H9 (cell line): ENCODE data around the gene CRAT. TPM values are rescaled to one million over a fixed set of nuclear protein-coding genes. Genes with fewer than 3 reads are reported as not detected.

Experiments used
- DNase-seq: peaks from one replicate; pipeline ENCODE4 v3.0.0-alpha.2; 2017
- H2AFZ ChIP-seq: one replicate; pipeline ENCODE4 v1.6.1; 2013; ENCODE audit warnings: mild to moderate bottlenecking, low read length, control low read depth, moderate library complexity
- H2AK5ac ChIP-seq: 2 replicates; pipeline ENCODE4 v1.6.1; 2013; ENCODE audit warnings: low read length, control low read depth, mixed read lengths; ENCODE audit not compliant: insufficient read length
- H2BK120ac ChIP-seq: one replicate; pipeline ENCODE4 v1.6.1; 2013; ENCODE audit warnings: low read depth, mild to moderate bottlenecking, low read length, control low read depth, inconsistent platforms; ENCODE audit not compliant: poor library complexity, severe bottlenecking
- H2BK12ac ChIP-seq: 2 replicates; pipeline ENCODE4 v1.6.1; 2013; ENCODE audit warnings: low read length, control low read depth, mixed read lengths, low read depth; ENCODE audit not compliant: insufficient read length
- H2BK15ac ChIP-seq: 2 replicates; pipeline ENCODE4 v1.6.1; 2013; ENCODE audit warnings: low read depth, low read length, control low read depth
- H2BK20ac ChIP-seq: one replicate; pipeline ENCODE4 v1.6.1; 2013; ENCODE audit warnings: low read depth, mild to moderate bottlenecking, low read length, control low read depth, inconsistent platforms; ENCODE audit not compliant: poor library complexity, severe bottlenecking
- H2BK5ac ChIP-seq: 2 replicates; pipeline ENCODE4 v1.6.1; 2013; ENCODE audit warnings: low read length, control low read depth, mixed read lengths; ENCODE audit not compliant: insufficient read length
- H3K14ac ChIP-seq: 2 replicates; pipeline ENCODE4 v1.6.1; 2013; ENCODE audit warnings: low read length, control low read depth; ENCODE audit not compliant: insufficient read depth
- H3K18ac ChIP-seq: 2 replicates; pipeline ENCODE4 v1.6.1; 2013; ENCODE audit warnings: low read depth, mild to moderate bottlenecking, mixed read lengths, low read length, control low read depth; ENCODE audit not compliant: insufficient read length
- H3K23ac ChIP-seq: 2 replicates; pipeline ENCODE4 v1.6.1; 2013; ENCODE audit warnings: low read length, control low read depth, mixed read lengths, low read depth; ENCODE audit not compliant: insufficient read length
- H3K23me2 ChIP-seq: 2 replicates; pipeline ENCODE4 v1.6.1; 2013; ENCODE audit warnings: low read depth, mild to moderate bottlenecking, mixed read lengths, low read length, control low read depth; ENCODE audit not compliant: insufficient read length, poor library complexity, severe bottlenecking
- H3K27ac ChIP-seq: 2 replicates; pipeline ENCODE4 v1.5.1; 2013; ENCODE audit warnings: low read length, control low read depth, mixed read lengths, low read depth; ENCODE audit not compliant: insufficient read length
- H3K27me3 ChIP-seq: 2 replicates; pipeline ENCODE4 v1.6.1; 2013; ENCODE audit warnings: low read length, control low read depth, inconsistent platforms; ENCODE audit not compliant: insufficient read depth
- H3K4ac ChIP-seq: 2 replicates; pipeline ENCODE4 v1.6.1; 2013; ENCODE audit warnings: low read depth, mild to moderate bottlenecking, control low read depth, inconsistent platforms, low read length, moderate library complexity
- H3K4me1 ChIP-seq: 2 replicates; pipeline ENCODE4 v1.6.1; 2013; ENCODE audit warnings: low read length, control low read depth, inconsistent platforms; ENCODE audit not compliant: insufficient read depth
- H3K4me2 ChIP-seq: 2 replicates; pipeline ENCODE4 v1.6.1; 2013; ENCODE audit warnings: low read length, control low read depth, mixed read lengths; ENCODE audit not compliant: insufficient read length, insufficient read depth
- H3K56ac ChIP-seq: 2 replicates; pipeline ENCODE4 v1.6.1; 2013; ENCODE audit warnings: low read depth, mild to moderate bottlenecking, mixed read lengths, low read length, control low read depth; ENCODE audit not compliant: insufficient read length
- H3K79me1 ChIP-seq: 2 replicates; pipeline ENCODE4 v1.6.1; 2013; ENCODE audit warnings: low read depth, mild to moderate bottlenecking, moderate library complexity, low read length, control low read depth, inconsistent platforms; ENCODE audit not compliant: insufficient read depth, poor library complexity, severe bottlenecking
- H3K79me2 ChIP-seq: 2 replicates; pipeline ENCODE4 v1.6.1; 2013; ENCODE audit warnings: low read length, control low read depth, inconsistent platforms; ENCODE audit not compliant: insufficient read depth
- H3K9ac ChIP-seq: 2 replicates; pipeline ENCODE4 v1.6.1; 2013; ENCODE audit warnings: low read length, control low read depth, mixed read lengths; ENCODE audit not compliant: insufficient read length; ENCODE audit errors: extremely low read depth
- H3K9me3 ChIP-seq: one replicate; pipeline ENCODE4 v1.6.1; 2013; ENCODE audit warnings: low read depth, low read length, inconsistent platforms; ENCODE audit not compliant: control insufficient read depth
- H3T11ph ChIP-seq: one replicate; pipeline ENCODE4 v1.6.1; 2013; ENCODE audit warnings: mild to moderate bottlenecking, low read length, control low read depth, inconsistent platforms
- H4K20me1 ChIP-seq: one replicate; pipeline ENCODE4 v1.6.1; 2013; ENCODE audit not compliant: control insufficient read depth, insufficient read length, insufficient read depth
- H4K5ac ChIP-seq: 2 replicates; pipeline ENCODE4 v1.6.1; 2013; ENCODE audit warnings: low read depth, mild to moderate bottlenecking, mixed read lengths, low read length, control low read depth; ENCODE audit not compliant: insufficient read length
- H4K8ac ChIP-seq: replicated peaks from 2 replicates; pipeline ENCODE4 v1.6.1; 2013; ENCODE audit warnings: low read length, control low read depth, mixed read lengths, low read depth; ENCODE audit not compliant: insufficient read length
- H4K91ac ChIP-seq: 2 replicates; pipeline ENCODE4 v1.6.1; 2013; ENCODE audit warnings: low read depth, mild to moderate bottlenecking, moderate library complexity, mixed read lengths, low read length, control low read depth; ENCODE audit not compliant: insufficient read length
- H3K27ac Mint-ChIP-seq, 3 experiments: 2 replicates in 2 of 3; 3 replicates in 1 of 3; pipeline ENCODE4 v1.8.0; 2020 to 2021; ENCODE audit warnings: mixed read lengths in 3 of 3, mild to moderate bottlenecking in 1 of 3, moderate library complexity in 1 of 3
- H3K27me3 Mint-ChIP-seq: 2 replicates; pipeline ENCODE4 v1.8.0; 2021; ENCODE audit warnings: low read depth, mild to moderate bottlenecking, moderate library complexity, mixed read lengths
- H3K36me3 Mint-ChIP-seq, 3 experiments: 2 replicates in 2 of 3; 3 replicates in 1 of 3; pipeline ENCODE4 v1.8.0; 2020 to 2021; ENCODE audit warnings: low read depth in 3 of 3, mixed read lengths in 3 of 3; ENCODE audit not compliant: insufficient read depth in 1 of 3
- H3K4me1 Mint-ChIP-seq, 2 experiments: 2 replicates each; pipeline ENCODE4 v1.8.0; 2020; ENCODE audit warnings: mixed read lengths in 2 of 2
- H3K4me3 Mint-ChIP-seq, 2 experiments: 2 replicates in 1 of 2; 3 replicates in 1 of 2; pipeline ENCODE4 v1.8.0; 2020 to 2021; ENCODE audit warnings: mild to moderate bottlenecking in 2 of 2, mixed read lengths in 2 of 2, moderate library complexity in 1 of 2
- H3K9me3 Mint-ChIP-seq, 2 experiments: 2 replicates in 1 of 2; 3 replicates in 1 of 2; pipeline ENCODE4 v1.8.0; 2020; ENCODE audit warnings: mild to moderate bottlenecking in 2 of 2, mixed read lengths in 2 of 2, moderate library complexity in 1 of 2
- CTCF ChIP-seq: fragments of 200-600 bp; sonication (generic); conservative IDR thresholded peaks from 3 replicates; pipeline ENCODE4 v1.8.0; 2021; ENCODE audit warnings: antibody characterized with exemption, mild to moderate bottlenecking
- WGBS: extraction: QIAGEN DNeasy Blood & Tissue Kit; methylation state at CpG from one replicate; pipeline ENCODE4 v1.1.7; 2013; ENCODE audit warnings: missing lambda C conversion rate, low lambda C conversion rate, mixed read lengths; ENCODE audit not compliant: insufficient read length; ENCODE audit errors: extremely low coverage; 5-methylcytosine and 5-hydroxymethylcytosine counted together
- total RNA-seq: library from RNA; stranded (reverse); gene quantifications from 2 replicates; pipeline ENCODE4 v1.2.1, GENCODE V29; 2021

Gene CRAT
- total RNA-seq, 1 experiment from 2014 or later: 15.0 TPM

GRCh38 chr9:129104051-129104450 is 6.5 kb downstream of the CRAT start:
- Histone ChIP-seq H3K14ac (no peak overlapping the region), H2BK15ac (no peak overlapping the region), H3K9me3 (no peaks in the 10 kb centered on the region), H3K27me3 (no peaks in the 10 kb centered on the region), H2BK120ac (no peak overlapping the region), H3K9ac (no peak overlapping the region), H4K5ac (no peak overlapping the region), H2BK5ac (no peak overlapping the region), H2BK12ac (no peak overlapping the region), H3K23ac (no peak overlapping the region), H3K79me2 (no peaks in the 10 kb centered on the region), H3K27ac (no peak overlapping the region), H3K4me1 (no peaks in the 10 kb centered on the region; the same call in 1 of the 2 replicates), H3T11ph (no peak overlapping the region), H3K4me2 (no peak overlapping the region), H2AFZ (no peak overlapping the region), H2BK20ac (no peak overlapping the region), H3K18ac (no peak overlapping the region), H2AK5ac (no peak overlapping the region), H4K91ac (no peak overlapping the region), H3K23me2 (no peaks in the 10 kb centered on the region), H4K8ac (no peak overlapping the region), H3K56ac (no peak overlapping the region), H3K79me1 (no peaks in the 10 kb centered on the region), H4K20me1 (no peaks in the 10 kb centered on the region), H3K4ac (no peak overlapping the region)
- no CpG with 5 or more reads among the region's 11 CpGs for WGBS
- H3K27me3 Mint-ChIP-seq: peaks cover 32% of the 10 kb centered on the region
- peaks cover 6 to 12% of the 10 kb centered on the region in 2 experiments; a peak in 3 of 4 replicates for H3K4me1 Mint-ChIP-seq
- H3K27ac Mint-ChIP-seq: peak overlapping the region in 1 of 3 experiments; percentile 74; a peak in 1 of 7 replicates
- no peaks in the 10 kb centered on the region for H3K9me3 Mint-ChIP-seq
- H3K4me3 Mint-ChIP-seq: no peak overlapping the region
- H3K36me3 Mint-ChIP-seq: peaks cover 0 to 4% (median 0%) of the 10 kb centered on the region in 3 experiments; a peak in 2 of 7 replicates
- DNase-seq: no peak
- no peak for TF ChIP-seq CTCF
